HL-60 (cell line): ENCODE data around the gene PBRM1.

ENCODE experiments used
- POLR2AphosphoS5 ChIP-seq: IDR thresholded peaks from 2 replicates; pipeline ENCODE4 v1.6.1; 2012; ENCODE audit warnings: low read depth
- TF ChIP-seq, protein P1 (sequence below): IDR thresholded peaks from 2 replicates; pipeline ENCODE4 v1.6.1; 2012; ENCODE audit warnings: low read depth; ENCODE audit not compliant: insufficient replicate concordance
- TF ChIP-seq, protein P2 (sequence below): IDR thresholded peaks from one replicate; pipeline ENCODE4 v1.5.1; 2011; ENCODE audit warnings: low read length, control low read depth, inconsistent platforms; ENCODE audit not compliant: insufficient read depth

DNA sequence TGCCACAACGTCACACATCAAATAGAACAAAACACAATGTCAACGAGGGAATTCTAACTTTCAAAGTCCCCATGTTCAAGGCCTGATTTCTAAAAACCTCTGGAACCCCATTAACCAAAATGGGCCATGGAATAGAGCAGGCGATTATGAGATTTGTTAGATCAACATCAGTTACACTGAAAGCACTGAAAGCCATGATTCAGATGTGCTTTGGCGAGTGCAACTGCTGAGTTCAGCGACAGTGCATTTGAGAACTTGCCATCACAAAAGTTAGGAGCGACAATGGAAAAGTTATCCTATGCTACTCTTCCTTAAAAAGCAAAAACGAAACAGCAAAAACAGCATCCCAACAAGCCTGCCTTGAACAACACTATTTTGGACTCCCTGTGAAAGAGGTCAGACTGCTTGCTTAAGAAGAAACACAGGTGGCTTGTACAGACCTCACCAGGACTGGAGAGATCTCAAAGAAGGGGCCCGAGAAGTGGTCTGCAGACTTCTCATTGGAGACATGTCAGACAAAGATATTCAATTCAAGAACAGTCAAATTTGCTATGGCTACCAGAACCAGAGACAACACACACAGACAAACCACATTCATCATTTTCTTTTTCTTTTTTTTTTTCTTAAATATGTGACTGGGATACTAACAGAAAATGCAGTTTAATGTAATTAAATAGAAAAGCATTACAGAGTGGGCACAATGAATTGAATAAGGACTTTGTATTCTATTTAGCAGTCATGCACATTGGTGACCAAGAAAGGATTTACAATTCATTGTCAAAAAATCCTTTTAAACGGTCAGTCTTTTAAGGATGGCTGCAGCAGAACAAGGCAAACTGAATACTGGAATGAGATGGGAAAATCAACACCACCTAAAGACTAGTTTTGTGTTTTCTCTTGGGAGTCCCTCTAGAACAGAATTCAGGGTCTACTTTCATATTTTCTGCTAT, 128.4 kb downstream of the PBRM1 start:
- TF ChIP-seq, protein P1, sequence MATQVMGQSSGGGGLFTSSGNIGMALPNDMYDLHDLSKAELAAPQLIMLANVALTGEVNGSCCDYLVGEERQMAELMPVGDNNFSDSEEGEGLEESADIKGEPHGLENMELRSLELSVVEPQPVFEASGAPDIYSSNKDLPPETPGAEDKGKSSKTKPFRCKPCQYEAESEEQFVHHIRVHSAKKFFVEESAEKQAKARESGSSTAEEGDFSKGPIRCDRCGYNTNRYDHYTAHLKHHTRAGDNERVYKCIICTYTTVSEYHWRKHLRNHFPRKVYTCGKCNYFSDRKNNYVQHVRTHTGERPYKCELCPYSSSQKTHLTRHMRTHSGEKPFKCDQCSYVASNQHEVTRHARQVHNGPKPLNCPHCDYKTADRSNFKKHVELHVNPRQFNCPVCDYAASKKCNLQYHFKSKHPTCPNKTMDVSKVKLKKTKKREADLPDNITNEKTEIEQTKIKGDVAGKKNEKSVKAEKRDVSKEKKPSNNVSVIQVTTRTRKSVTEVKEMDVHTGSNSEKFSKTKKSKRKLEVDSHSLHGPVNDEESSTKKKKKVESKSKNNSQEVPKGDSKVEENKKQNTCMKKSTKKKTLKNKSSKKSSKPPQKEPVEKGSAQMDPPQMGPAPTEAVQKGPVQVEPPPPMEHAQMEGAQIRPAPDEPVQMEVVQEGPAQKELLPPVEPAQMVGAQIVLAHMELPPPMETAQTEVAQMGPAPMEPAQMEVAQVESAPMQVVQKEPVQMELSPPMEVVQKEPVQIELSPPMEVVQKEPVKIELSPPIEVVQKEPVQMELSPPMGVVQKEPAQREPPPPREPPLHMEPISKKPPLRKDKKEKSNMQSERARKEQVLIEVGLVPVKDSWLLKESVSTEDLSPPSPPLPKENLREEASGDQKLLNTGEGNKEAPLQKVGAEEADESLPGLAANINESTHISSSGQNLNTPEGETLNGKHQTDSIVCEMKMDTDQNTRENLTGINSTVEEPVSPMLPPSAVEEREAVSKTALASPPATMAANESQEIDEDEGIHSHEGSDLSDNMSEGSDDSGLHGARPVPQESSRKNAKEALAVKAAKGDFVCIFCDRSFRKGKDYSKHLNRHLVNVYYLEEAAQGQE, result no peak
- TF ChIP-seq, protein P2, sequence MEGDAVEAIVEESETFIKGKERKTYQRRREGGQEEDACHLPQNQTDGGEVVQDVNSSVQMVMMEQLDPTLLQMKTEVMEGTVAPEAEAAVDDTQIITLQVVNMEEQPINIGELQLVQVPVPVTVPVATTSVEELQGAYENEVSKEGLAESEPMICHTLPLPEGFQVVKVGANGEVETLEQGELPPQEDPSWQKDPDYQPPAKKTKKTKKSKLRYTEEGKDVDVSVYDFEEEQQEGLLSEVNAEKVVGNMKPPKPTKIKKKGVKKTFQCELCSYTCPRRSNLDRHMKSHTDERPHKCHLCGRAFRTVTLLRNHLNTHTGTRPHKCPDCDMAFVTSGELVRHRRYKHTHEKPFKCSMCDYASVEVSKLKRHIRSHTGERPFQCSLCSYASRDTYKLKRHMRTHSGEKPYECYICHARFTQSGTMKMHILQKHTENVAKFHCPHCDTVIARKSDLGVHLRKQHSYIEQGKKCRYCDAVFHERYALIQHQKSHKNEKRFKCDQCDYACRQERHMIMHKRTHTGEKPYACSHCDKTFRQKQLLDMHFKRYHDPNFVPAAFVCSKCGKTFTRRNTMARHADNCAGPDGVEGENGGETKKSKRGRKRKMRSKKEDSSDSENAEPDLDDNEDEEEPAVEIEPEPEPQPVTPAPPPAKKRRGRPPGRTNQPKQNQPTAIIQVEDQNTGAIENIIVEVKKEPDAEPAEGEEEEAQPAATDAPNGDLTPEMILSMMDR, result no peak
- TF ChIP-seq POLR2AphosphoS5, result no peak
